NCI-H1417 (cell line): ENCODE results near the gene GRID2.

Experiments used
- DNase-seq, 3 experiments: peaks; one replicate each; lab custom pipeline; 2025; lab: John Stamatoyannopoulos, UW

The GRID2 gene

GRCh38 chr4:93187892-93188291 lies 884.1 kb downstream of the GRID2 start:
- no peak for DNase-seq

- peak; percentile 60 to 88 (median 84) for DNase-seq
Measured at GRCh38 chr4:93199492-93199891, 895.7 kb downstream of the GRID2 start.

GRCh38 chr4:93201471-93202096 lies 897.8 kb downstream of the GRID2 start:
- DNase-seq: peak in 1 of 3 experiments; percentile 8

GRCh38 chr4:93203708-93204107 lies 899.9 kb downstream of the GRID2 start:
- DNase-seq: no peak

GRCh38 chr4:93212250-93212649 lies 908.5 kb downstream of the GRID2 start:
- DNase-seq: peak in 1 of 3 experiments; percentile 18

- peak in 1 of 3 experiments; percentile 15 for DNase-seq
Measured at GRCh38 chr4:93216646-93217045, 912.9 kb downstream of the GRID2 start.

GRCh38 chr4:93217431-93217830 lies 913.7 kb downstream of the GRID2 start:
- peak in 2 of 3 experiments; percentile 5 to 18 for DNase-seq

GRCh38 chr4:93221771-93222170 lies 918.0 kb downstream of the GRID2 start:
- no peak for DNase-seq

- no peak for DNase-seq
Measured at GRCh38 chr4:93228021-93228420, 924.3 kb downstream of the GRID2 start.

- peak in 1 of 3 experiments; percentile 14 for DNase-seq
Measured at GRCh38 chr4:93232883-93233282, 929.1 kb downstream of the GRID2 start.

GRCh38 chr4:93237521-93237920 lies 933.8 kb downstream of the GRID2 start:
- no peak for DNase-seq

- DNase-seq: peak in 1 of 3 experiments; percentile 12
Measured at GRCh38 chr4:93243262-93243661, 939.5 kb downstream of the GRID2 start.

- peak in 2 of 3 experiments; percentile 16 to 68 for DNase-seq
Measured at GRCh38 chr4:93261207-93261606, 957.4 kb downstream of the GRID2 start.

GRCh38 chr4:93263166-93263565 lies 959.4 kb downstream of the GRID2 start:
- no peak for DNase-seq

- no peak for DNase-seq
Measured at GRCh38 chr4:93267747-93268146, 964.0 kb downstream of the GRID2 start.

GRCh38 chr4:93285346-93285745 lies 981.6 kb downstream of the GRID2 start:
- DNase-seq: no peak

GRCh38 chr4:93289241-93289640 lies 985.5 kb downstream of the GRID2 start:
- no peak for DNase-seq

GRCh38 chr4:93289831-93290230 lies 986.1 kb downstream of the GRID2 start:
- no peak for DNase-seq

GRCh38 chr4:93299118-93299517 lies 995.4 kb downstream of the GRID2 start:
- DNase-seq: no peak

GRCh38 chr4:93300780-93301555 lies 997.2 kb downstream of the GRID2 start:
- peak in 2 of 3 experiments; percentile 2 to 55 for DNase-seq

- DNase-seq: no peak
Measured at GRCh38 chr4:93302310-93302709, 998.5 kb downstream of the GRID2 start.

- DNase-seq: no peak
Measured at GRCh38 chr4:93303440-93303839, 999.7 kb downstream of the GRID2 start.

- no peak for DNase-seq
Measured at GRCh38 chr4:93312299-93312698, 1008.5 kb downstream of the GRID2 start.
